Measurements from ENCODE around the gene ABCD4. TPM values are rescaled to one million over a fixed set of nuclear protein-coding genes. Genes with fewer than 3 reads are reported as not detected.

The ABCD4 gene
- total RNA-seq = 10 to 100 TPM; 45.2 to 79.5 (median 62.0) TPM

- WGBS, 2 donors = 17 to 19% methylated on average over 37 to 49 of the region's 61 CpGs
- H3K4me1 ChIP-seq = peaks cover 4 to 14% of the 10 kb centered on the region in 2 donors
- H3K9me3 ChIP-seq = no peaks in the 10 kb centered on the region
- peak; percentile 95 to 96 for DNase-seq
- H3K27ac ChIP-seq = peak within 1 kb of the TSS; percentile 73 to 91 (median 77)
- H3K27me3 ChIP-seq = no peaks in the 10 kb centered on the region
- H3K4me3 ChIP-seq (replicated peaks in 1 of 3) = peak within 1 kb of the TSS; percentile 46 to 85 (median 64)
- peaks cover 0 to 17% of the 10 kb centered on the region in 2 donors for H3K36me3 ChIP-seq
- intact Hi-C loops (cut with DNase I) = no loop called here
- TF ChIP-seq CTCF (IDR thresholded peaks at IDR 0.05) (peak in 4 of 6 experiments; percentile 2 to 54 (median 46)), POLR2A (IDR thresholded peaks at IDR 0.05) (peak in 1 of 2 donors; percentile 83)
Measured at GRCh38 chr14:74302634-74303569, at the start of gene ABCD4. Gene ABCD4, minus strand, starts transcription at chr14:74302934. Its CDS starts 22 bp downstream, at chr14:74302912.

GRCh38 chr14:74350928-74351323, 48.2 kb upstream of the ABCD4 start:
- Histone ChIP-seq H3K9me3 (no peaks in the 10 kb centered on the region), H3K36me3 (no peaks in the 10 kb centered on the region), H3K27ac (no peak overlapping the region), H3K4me1 (no peaks in the 10 kb centered on the region), H3K27me3 (no peaks in the 10 kb centered on the region), H3K4me3 (replicated peaks in 1 of 3) (no peak overlapping the region)
- TF ChIP-seq POLR2A (IDR thresholded peaks at IDR 0.05) = no peak
- TF ChIP-seq CTCF (IDR thresholded peaks at IDR 0.05) = no peak
- intact Hi-C loops (cut with DNase I) = no loop called here
- no peak for DNase-seq
- WGBS, 2 donors = 2 to 7% methylated on average over 1 of the region's 1 CpG

GRCh38 chr14:74350211-74350927, 47.6 kb upstream of the ABCD4 start:
- no peaks in the 10 kb centered on the region for H3K36me3 ChIP-seq

GRCh38 chr14:74349757-74350156, 47.0 kb upstream of the ABCD4 start:
- H3K4me3 ChIP-seq (replicated peaks in 1 of 3) = no peak overlapping the region
- H3K27me3 ChIP-seq = no peaks in the 10 kb centered on the region
- no peaks in the 10 kb centered on the region for H3K4me1 ChIP-seq
- 55 to 80% methylated on average over 3 to 4 of the region's 4 CpGs for WGBS, 2 donors
- no peaks in the 10 kb centered on the region for H3K9me3 ChIP-seq
- no peak overlapping the region for H3K27ac ChIP-seq
- TF ChIP-seq CTCF (IDR thresholded peaks at IDR 0.05) (no peak), POLR2A (IDR thresholded peaks at IDR 0.05) (no peak)
- no peak for DNase-seq
- no peaks in the 10 kb centered on the region for H3K36me3 ChIP-seq
- intact Hi-C loops (cut with DNase I) = no loop called here

More at GRCh38 chr14:74350211-74350927, 47.6 kb upstream of the ABCD4 start:
- H3K4me3 ChIP-seq (replicated peaks in 1 of 3) = no peak overlapping the region
- H3K27me3 ChIP-seq = no peaks in the 10 kb centered on the region
- H3K4me1 ChIP-seq = no peaks in the 10 kb centered on the region
- DNase-seq = no peak
- WGBS, 2 donors = 53 to 59% methylated on average over 11 of the region's 11 CpGs
- no peaks in the 10 kb centered on the region for H3K9me3 ChIP-seq
- no peak for TF ChIP-seq POLR2A (IDR thresholded peaks at IDR 0.05)
- H3K27ac ChIP-seq = no peak overlapping the region
- intact Hi-C loops (cut with DNase I) = no loop called here

GRCh38 chr14:74348735-74349463, 46.2 kb upstream of the ABCD4 start:
- H3K27me3 ChIP-seq = no peaks in the 10 kb centered on the region
- H3K4me3 ChIP-seq (replicated peaks in 1 of 3) = no peak overlapping the region
- no peak for DNase-seq
- no peaks in the 10 kb centered on the region for H3K9me3 ChIP-seq
- H3K36me3 ChIP-seq = no peaks in the 10 kb centered on the region
- TF ChIP-seq CTCF (IDR thresholded peaks at IDR 0.05) = no peak
- TF ChIP-seq POLR2A (IDR thresholded peaks at IDR 0.05) = no peak
- H3K27ac ChIP-seq = no peak overlapping the region
- no peaks in the 10 kb centered on the region for H3K4me1 ChIP-seq
- WGBS, 2 donors = 53 to 54% methylated on average over 14 to 16 of the region's 17 CpGs
- intact Hi-C loops (cut with DNase I) = no loop called here

Measured in thyroid gland (tissue), 4 donors.